Measurements from ENCODE around the gene TTC7B.

Gene TTC7B

DNA sequence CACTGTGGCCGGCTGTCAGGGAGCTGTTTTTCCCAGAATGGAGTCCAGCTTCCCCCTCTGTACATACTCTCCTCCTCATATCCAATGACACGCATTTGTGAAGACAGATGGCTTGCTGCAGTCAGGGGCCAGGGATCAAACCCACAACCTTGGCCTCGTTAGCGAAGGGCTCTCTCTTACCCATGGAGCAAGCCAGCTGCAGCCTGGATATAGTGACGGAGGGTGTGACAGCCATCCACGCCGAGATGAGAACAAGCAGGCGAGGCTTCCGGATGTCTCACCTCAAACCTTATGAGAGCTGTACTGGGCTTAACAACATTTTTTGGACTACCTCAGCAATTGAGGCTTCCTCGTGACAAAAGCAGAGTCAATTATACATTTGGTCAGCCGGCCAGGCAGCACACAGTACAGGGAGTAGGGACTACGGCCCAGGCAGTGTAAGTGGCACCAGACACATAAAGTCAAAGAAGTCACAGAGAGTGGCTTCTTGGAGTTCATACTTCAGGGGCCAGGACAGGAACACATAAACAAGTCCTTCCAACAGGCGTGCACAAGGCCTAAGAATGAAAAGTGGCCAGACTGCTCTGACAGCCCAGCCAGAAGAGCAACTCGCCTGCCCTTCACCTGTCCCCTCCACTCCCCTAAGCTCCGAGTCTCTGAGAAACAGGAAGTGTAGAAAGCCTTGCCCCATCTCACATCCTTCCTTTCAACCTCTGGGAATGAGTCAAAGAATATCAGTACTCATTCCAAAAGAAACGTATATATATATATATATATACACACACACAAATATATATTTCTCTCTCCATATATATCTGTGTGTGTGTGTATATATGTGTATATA is 115.1 kb downstream of the TTC7B start:
- Histone ChIP-seq H3K27ac (ENCODE audit: low read depth, low read length) (no peak overlapping the region), H3K27me3 (ENCODE audit: low read length) (no peaks in the 10 kb centered on the region), H3K9me3 (ENCODE audit: insufficient read depth, low read length) (no peaks in the 10 kb centered on the region), H2AFZ (ENCODE audit: low read depth, low read length, severe bottlenecking) (no peak overlapping the region), H3K4me3 (ENCODE audit: insufficient read depth, low read length, poor library complexity, severe bottlenecking) (no peak overlapping the region), H3K9ac (ENCODE audit: low read length) (no peak overlapping the region), H3K36me3 (ENCODE audit: low read length) (no peaks in the 10 kb centered on the region), H4K20me1 (ENCODE audit: low read depth, low read length) (no peaks in the 10 kb centered on the region), H3K79me2 (ENCODE audit: insufficient read depth, low read length) (no peaks in the 10 kb centered on the region), H3K9me2 (replicated peaks; ENCODE audit: insufficient read depth, low read length) (no peaks in the 10 kb centered on the region), H3K4me2 (ENCODE audit: low read depth, low read length, poor library complexity, severe bottlenecking) (no peak overlapping the region), H3F3A (ENCODE audit: insufficient read depth) (no peaks in the 10 kb centered on the region)
- TF ChIP-seq CTCF (IDR thresholded peaks at IDR 0.05; ENCODE audit: insufficient read depth, low read length, poor library complexity, severe bottlenecking) (no peak), EZH2phosphoT487 (conservative IDR thresholded peaks at IDR 0.05; ENCODE audit: low read length) (no peak)

GRCh38 chr14:90699016-90699415 is 117.2 kb downstream of the TTC7B start:
- no peaks in the 10 kb centered on the region for H3F3A ChIP-seq (ENCODE audit: insufficient read depth)
- no peak overlapping the region for H2AFZ ChIP-seq (ENCODE audit: low read depth, low read length, severe bottlenecking)
- no peak overlapping the region for H3K9ac ChIP-seq (ENCODE audit: low read length)
- H4K20me1 ChIP-seq (ENCODE audit: low read depth, low read length), result no peaks in the 10 kb centered on the region
- H3K36me3 ChIP-seq (ENCODE audit: low read length), result no peaks in the 10 kb centered on the region
- no peak overlapping the region for H3K4me3 ChIP-seq (ENCODE audit: insufficient read depth, low read length, poor library complexity, severe bottlenecking)
- H3K27ac ChIP-seq (ENCODE audit: low read depth, low read length), result no peak overlapping the region
- no peak for TF ChIP-seq CTCF (IDR thresholded peaks at IDR 0.05; ENCODE audit: insufficient read depth, low read length, poor library complexity, severe bottlenecking)
- no peak for TF ChIP-seq EZH2phosphoT487 (conservative IDR thresholded peaks at IDR 0.05; ENCODE audit: low read length)
- H3K9me2 ChIP-seq (replicated peaks; ENCODE audit: insufficient read depth, low read length), result no peaks in the 10 kb centered on the region
- no peaks in the 10 kb centered on the region for H3K9me3 ChIP-seq (ENCODE audit: insufficient read depth, low read length)
- no peaks in the 10 kb centered on the region for H3K27me3 ChIP-seq (ENCODE audit: low read length)
- H3K4me2 ChIP-seq (ENCODE audit: low read depth, low read length, poor library complexity, severe bottlenecking), result no peak overlapping the region
- no peaks in the 10 kb centered on the region for H3K79me2 ChIP-seq (ENCODE audit: insufficient read depth, low read length)

DNA sequence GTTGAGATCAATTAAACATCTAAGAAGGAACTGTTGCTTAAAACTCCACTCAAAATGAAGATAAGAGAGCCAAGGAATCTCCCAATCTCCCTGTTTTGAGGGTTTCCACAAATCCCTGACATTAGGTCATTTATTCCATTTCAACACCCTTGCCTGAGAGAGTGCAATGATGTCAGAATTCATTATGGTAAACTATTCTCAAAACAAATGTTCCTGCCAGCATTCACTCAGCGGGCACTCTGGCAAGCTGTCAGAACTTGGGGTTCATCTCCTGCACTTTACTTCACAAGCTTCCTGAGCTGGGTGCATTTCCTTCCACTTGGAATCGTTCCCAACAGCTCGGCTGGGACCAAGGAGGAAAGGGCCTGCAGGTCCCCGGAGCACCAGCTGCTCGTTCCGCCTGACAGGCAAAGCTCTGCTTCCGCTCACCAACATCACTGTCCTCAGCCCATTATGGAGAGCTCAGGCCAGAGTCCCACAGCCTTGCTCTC is 117.8 kb downstream of the TTC7B start:
- no peak overlapping the region for H3K4me2 ChIP-seq (ENCODE audit: low read depth, low read length, poor library complexity, severe bottlenecking)
- no peak overlapping the region for H3K27ac ChIP-seq (ENCODE audit: low read depth, low read length)
- no peaks in the 10 kb centered on the region for H3K9me3 ChIP-seq (ENCODE audit: insufficient read depth, low read length)
- H3F3A ChIP-seq (ENCODE audit: insufficient read depth), result no peaks in the 10 kb centered on the region
- TF ChIP-seq CTCF (IDR thresholded peaks at IDR 0.05; ENCODE audit: insufficient read depth, low read length, poor library complexity, severe bottlenecking) (no peak), EZH2phosphoT487 (conservative IDR thresholded peaks at IDR 0.05; ENCODE audit: low read length) (no peak)
- H3K27me3 ChIP-seq (ENCODE audit: low read length), result no peaks in the 10 kb centered on the region
- H3K4me3 ChIP-seq (ENCODE audit: insufficient read depth, low read length, poor library complexity, severe bottlenecking), result no peak overlapping the region
- H3K36me3 ChIP-seq (ENCODE audit: low read length), result no peaks in the 10 kb centered on the region
- H4K20me1 ChIP-seq (ENCODE audit: low read depth, low read length), result no peaks in the 10 kb centered on the region
- no peaks in the 10 kb centered on the region for H3K79me2 ChIP-seq (ENCODE audit: insufficient read depth, low read length)
- no peak overlapping the region for H3K9ac ChIP-seq (ENCODE audit: low read length)
- H2AFZ ChIP-seq (ENCODE audit: low read depth, low read length, severe bottlenecking), result no peak overlapping the region
- H3K9me2 ChIP-seq (replicated peaks; ENCODE audit: insufficient read depth, low read length), result no peaks in the 10 kb centered on the region

Measured in SU-DHL-6 (cell line).